Neuronal stem cell (in vitro differentiated cells): ENCODE results near the gene FGF1.
"Not testable (repeated sequence)": the region's sequence is repeated elsewhere in the genome, so short reads cannot be mapped to it uniquely, and the experiment has no call there.

ENCODE experiments used
- DNase-seq: peaks from one replicate; pipeline ENCODE4 v3.0.0-alpha.2; 2013; ENCODE audit warnings: low spot score
- H2AFZ ChIP-seq: one replicate; pipeline ENCODE4 v1.6.1; 2013; ENCODE audit warnings: mild to moderate bottlenecking, low read length, inconsistent platforms
- H2AK5ac ChIP-seq: 2 replicates; pipeline ENCODE4 v1.6.1; 2013; ENCODE audit warnings: low read depth, mild to moderate bottlenecking, inconsistent platforms, low read length, moderate library complexity, mixed read lengths
- H2BK120ac ChIP-seq: 2 replicates; pipeline ENCODE4 v1.6.1; 2013; ENCODE audit warnings: low read depth, mild to moderate bottlenecking, inconsistent platforms, low read length, moderate library complexity, mixed read lengths
- H2BK12ac ChIP-seq: one replicate; pipeline ENCODE4 v1.6.1; 2013; ENCODE audit warnings: low read length, inconsistent platforms
- H2BK15ac ChIP-seq: 2 replicates; pipeline ENCODE4 v1.6.1; 2013; ENCODE audit warnings: mild to moderate bottlenecking, low read length, inconsistent platforms, mixed read lengths
- H2BK5ac ChIP-seq: one replicate; pipeline ENCODE4 v1.6.1; 2013; ENCODE audit warnings: inconsistent platforms, mild to moderate bottlenecking, low read length, moderate library complexity
- H3K14ac ChIP-seq: one replicate; pipeline ENCODE4 v1.6.1; 2013; ENCODE audit warnings: low read length, inconsistent platforms
- H3K18ac ChIP-seq: 2 replicates; pipeline ENCODE4 v1.6.1; 2013; ENCODE audit warnings: low read length, inconsistent platforms
- H3K23ac ChIP-seq: 2 replicates; pipeline ENCODE4 v1.6.1; 2013; ENCODE audit warnings: low read depth, mild to moderate bottlenecking, mixed read lengths, low read length, inconsistent platforms; ENCODE audit not compliant: poor library complexity
- H3K27ac ChIP-seq: replicated peaks from 3 replicates; pipeline ENCODE4 v1.5.1; 2013; ENCODE audit warnings: low read length, inconsistent platforms
- H3K27me3 ChIP-seq, 3 experiments: 2 replicates each; pipeline ENCODE4 v1.6.1; 2013; ENCODE audit warnings: low read length in 3 of 3, mild to moderate bottlenecking in 2 of 3, inconsistent platforms in 1 of 3, low read depth in 1 of 3, mixed read lengths in 1 of 3, moderate library complexity in 1 of 3; ENCODE audit not compliant: control insufficient read depth in 3 of 3, insufficient read depth in 3 of 3
- H3K36me3 ChIP-seq, 2 donors: replicated peaks in 1 of 2; 2 replicates each; pipeline ENCODE4 v1.6.1; 2013; ENCODE audit warnings: low read length in 2 of 2; ENCODE audit not compliant: control insufficient read depth in 2 of 2, insufficient read depth in 2 of 2
- H3K4ac ChIP-seq: 2 replicates; pipeline ENCODE4 v1.6.1; 2013; ENCODE audit warnings: inconsistent platforms, mild to moderate bottlenecking, low read length, moderate library complexity
- H3K4me1 ChIP-seq, 2 donors: 1 replicate in 1 of 2; 2 replicates in 1 of 2; pipeline ENCODE4 v1.6.1; 2013; ENCODE audit warnings: low read length in 2 of 2, low read depth in 1 of 2; ENCODE audit not compliant: control insufficient read depth in 2 of 2, insufficient read depth in 1 of 2
- H3K4me2 ChIP-seq: one replicate; pipeline ENCODE4 v1.6.1; 2013; ENCODE audit warnings: mild to moderate bottlenecking, low read length, inconsistent platforms; ENCODE audit not compliant: insufficient read depth, poor library complexity, severe bottlenecking
- H3K4me3 ChIP-seq, 2 donors: 2 replicates each; pipeline ENCODE4 v1.5.1; 2013; ENCODE audit warnings: low read length in 2 of 2, mild to moderate bottlenecking in 2 of 2, inconsistent platforms in 1 of 2, moderate library complexity in 1 of 2
- H3K79me1 ChIP-seq: one replicate; pipeline ENCODE4 v1.6.1; 2013; ENCODE audit warnings: low read depth, mild to moderate bottlenecking, inconsistent platforms, low read length, moderate library complexity
- H3K9ac ChIP-seq: one replicate; pipeline ENCODE4 v1.6.1; 2013; ENCODE audit warnings: mild to moderate bottlenecking, low read depth, low read length, inconsistent platforms; ENCODE audit not compliant: poor library complexity
- H3K9me3 ChIP-seq, 2 donors: replicated peaks in 1 of 2; 2 replicates each; pipeline versions ENCODE3 to v1.6.1; 2013; ENCODE audit warnings: low read length in 2 of 2, mild to moderate bottlenecking in 2 of 2, inconsistent platforms in 1 of 2, low read depth in 1 of 2, mixed read lengths in 1 of 2, moderate library complexity in 1 of 2; ENCODE audit not compliant: control insufficient read depth in 2 of 2, insufficient read depth in 1 of 2
- H4K8ac ChIP-seq: one replicate; pipeline ENCODE4 v1.6.1; 2013; ENCODE audit warnings: low read depth, mild to moderate bottlenecking, inconsistent platforms, low read length, moderate library complexity
- H4K91ac ChIP-seq: one replicate; pipeline ENCODE4 v1.6.1; 2013; ENCODE audit warnings: low read length, low read depth, mild to moderate bottlenecking, inconsistent platforms; ENCODE audit not compliant: poor library complexity
- WGBS, 2 donors: extraction: QIAGEN DNeasy Blood & Tissue Kit; methylation state at CpG; one replicate each; pipeline ENCODE4 v1.1.7; 2013; ENCODE audit warnings: missing lambda C conversion rate in 2 of 2, mixed read lengths in 1 of 2; ENCODE audit not compliant: insufficient read length in 2 of 2, insufficient replicate concordance in 1 of 2; ENCODE audit errors: extremely low coverage in 2 of 2; 5-methylcytosine and 5-hydroxymethylcytosine counted together

The FGF1 gene

DNA sequence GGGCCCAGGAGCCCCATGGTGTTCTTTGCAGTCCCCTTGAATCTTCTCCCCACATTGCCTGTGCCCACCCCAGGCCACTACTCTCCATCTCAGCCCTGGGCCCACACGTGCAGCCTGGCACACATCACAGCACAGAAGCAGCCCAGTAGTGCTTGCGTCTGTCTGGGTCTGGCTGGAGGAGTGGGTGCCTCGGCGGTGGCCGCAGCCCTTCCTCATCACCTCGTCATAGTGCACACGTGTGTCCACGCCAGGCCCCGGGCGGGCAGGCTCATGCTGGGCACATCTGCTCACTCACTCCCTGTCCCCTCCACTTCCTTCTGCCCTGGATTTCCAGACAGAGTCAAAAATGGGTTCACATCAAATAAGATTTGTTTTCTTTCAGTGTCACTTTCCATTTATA lies 33.3 kb downstream of the FGF1 start:
- peak overlapping the region; percentile 72 for H3K4ac ChIP-seq
- H3K14ac ChIP-seq, result no peak overlapping the region
- no peak overlapping the region for H2BK15ac ChIP-seq
- no CpG with 5 or more reads among the region's 10 CpGs for WGBS, 2 donors
- peak overlapping the region; percentile 32 for H2AK5ac ChIP-seq
- H2BK5ac ChIP-seq, result no peak overlapping the region
- peaks cover 0 to 2% (median 0%) of the 10 kb centered on the region in 3 experiments for H3K27me3 ChIP-seq
- H2AFZ ChIP-seq, result no peak overlapping the region
- peaks cover 1% of the 10 kb centered on the region for H3K79me1 ChIP-seq
- H3K4me2 ChIP-seq, result no peak overlapping the region
- no peaks in the 10 kb centered on the region for H3K36me3 ChIP-seq
- H2BK120ac ChIP-seq, result no peak overlapping the region
- H3K9ac ChIP-seq, result peak overlapping the region; percentile 25
- no peak overlapping the region for H4K8ac ChIP-seq
- H2BK12ac ChIP-seq, result no peak overlapping the region
- H3K9me3 ChIP-seq, result no peaks in the 10 kb centered on the region
- H3K23ac ChIP-seq, result no peak overlapping the region
- H3K4me3 ChIP-seq, result no peak overlapping the region
- DNase-seq, result no peak
- peak overlapping the region; percentile 49 for H3K18ac ChIP-seq
- no peaks in the 10 kb centered on the region for H3K4me1 ChIP-seq
- no peak overlapping the region for H4K91ac ChIP-seq
- H3K27ac ChIP-seq, result no peak overlapping the region

GRCh38 chr5:142650881-142651280 lies 35.0 kb downstream of the FGF1 start:
- Histone ChIP-seq H3K27ac (no peak overlapping the region), H4K91ac (no peak overlapping the region), H3K79me1 (peaks cover 1% of the 10 kb centered on the region), H2BK15ac (no peak overlapping the region), H2BK5ac (no peak overlapping the region), H4K8ac (no peak overlapping the region), H3K4me2 (no peak overlapping the region), H3K14ac (no peak overlapping the region), H3K9me3 (no peaks in the 10 kb centered on the region), H3K4me1 (no peaks in the 10 kb centered on the region), H3K27me3 (peaks cover 0 to 2% (median 0%) of the 10 kb centered on the region in 3 experiments), H3K36me3 (no peaks in the 10 kb centered on the region), H2BK12ac (no peak overlapping the region), H3K4ac (no peak overlapping the region), H3K23ac (no peak overlapping the region), H3K4me3 (no peak overlapping the region), H3K18ac (no peak overlapping the region), H2AFZ (no peak overlapping the region), H3K9ac (no peak overlapping the region), H2BK120ac (no peak overlapping the region), H2AK5ac (no peak overlapping the region)
- no CpG with 5 or more reads among the region's 8 CpGs for WGBS, 2 donors
- DNase-seq, result no peak

DNA sequence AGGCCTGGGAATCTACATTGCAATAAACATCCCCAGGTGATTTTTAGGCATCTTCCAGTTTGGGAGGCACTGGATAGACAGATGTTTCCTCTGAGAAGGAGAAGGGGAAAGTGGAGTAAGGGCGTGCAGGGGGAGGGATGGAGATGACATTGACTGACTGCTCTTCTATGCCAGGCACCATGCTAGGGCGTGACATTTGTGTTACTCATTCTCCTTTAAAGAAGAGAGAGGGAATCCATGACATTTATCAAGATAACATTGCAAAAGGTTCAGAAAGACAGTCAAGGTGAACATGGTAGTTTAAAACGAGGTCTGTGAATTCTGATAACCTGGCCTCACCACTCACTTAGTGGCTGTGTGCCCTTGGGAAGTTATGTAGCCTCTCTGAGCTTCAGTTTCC lies 35.8 kb downstream of the FGF1 start:
- no peak overlapping the region for H3K4ac ChIP-seq
- H3K9me3 ChIP-seq, result no peaks in the 10 kb centered on the region
- H3K4me3 ChIP-seq, result no peak overlapping the region
- no peak overlapping the region for H4K91ac ChIP-seq
- H4K8ac ChIP-seq, result no peak overlapping the region
- H3K9ac ChIP-seq, result no peak overlapping the region
- no peak overlapping the region for H2BK12ac ChIP-seq
- no peak overlapping the region for H2BK5ac ChIP-seq
- no peak overlapping the region for H2AK5ac ChIP-seq
- WGBS, 2 donors, result no CpG with 5 or more reads among the region's 3 CpGs
- no peak overlapping the region for H3K27ac ChIP-seq
- no peaks in the 10 kb centered on the region for H3K27me3 ChIP-seq
- no peaks in the 10 kb centered on the region for H3K4me1 ChIP-seq
- H3K79me1 ChIP-seq, result peaks cover 1% of the 10 kb centered on the region
- H3K23ac ChIP-seq, result no peak overlapping the region
- no peak overlapping the region for H3K4me2 ChIP-seq
- DNase-seq, result no peak
- no peaks in the 10 kb centered on the region for H3K36me3 ChIP-seq
- no peak overlapping the region for H3K18ac ChIP-seq
- H3K14ac ChIP-seq, result no peak overlapping the region
- no peak overlapping the region for H2AFZ ChIP-seq
- no peak overlapping the region for H2BK120ac ChIP-seq
- H2BK15ac ChIP-seq, result no peak overlapping the region

DNA sequence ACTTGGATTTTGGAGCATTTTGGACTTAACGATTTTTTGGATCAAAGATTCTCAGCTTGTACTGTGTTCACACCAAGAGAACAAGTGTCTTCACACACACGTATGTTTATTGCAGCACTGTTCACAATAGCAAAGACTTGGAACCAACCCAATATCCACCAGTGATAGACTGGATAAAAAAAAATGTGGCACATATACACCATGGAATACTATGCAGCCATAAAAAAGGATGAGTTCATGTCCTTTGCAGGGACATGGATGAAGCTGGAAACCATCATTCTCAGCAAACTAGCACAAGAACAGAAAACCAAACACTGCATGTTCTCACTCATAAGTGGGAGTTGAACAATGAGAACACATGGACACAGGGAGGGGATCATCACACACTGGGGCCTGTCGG lies 37.8 kb downstream of the FGF1 start:
- H2AFZ ChIP-seq, H3K36me3 ChIP-seq, H4K91ac ChIP-seq, H3K4ac ChIP-seq, H2AK5ac ChIP-seq, H2BK12ac ChIP-seq, H3K23ac ChIP-seq, H4K8ac ChIP-seq, H3K4me1 ChIP-seq, H3K9me3 ChIP-seq, DNase-seq, H2BK120ac ChIP-seq, H3K79me1 ChIP-seq, H2BK15ac ChIP-seq, H3K14ac ChIP-seq, H3K27me3 ChIP-seq, H3K4me3 ChIP-seq, H3K27ac ChIP-seq, H3K18ac ChIP-seq, H3K9ac ChIP-seq, H3K4me2 ChIP-seq, H2BK5ac ChIP-seq: not testable (repeated sequence)
- no CpG with 5 or more reads among the region's 3 CpGs for WGBS, 2 donors
